Neural cell (in vitro differentiated cells): Measurements from ENCODE around the gene GRIN2C. TPM values are rescaled to one million over a fixed set of nuclear protein-coding genes. Genes with fewer than 3 reads are reported as not detected.

Experiments
- H2AFZ ChIP-seq: fragments of 200-600, 300-800 bp; sonication (generic), shearing (Covaris generic); 2 replicates; pipeline ENCODE4 v1.6.0; 2014; ENCODE audit warnings: low read depth, mild to moderate bottlenecking, antibody characterized with exemption, low read length, moderate library complexity
- H3F3A ChIP-seq: fragments of 200-600 bp; shearing (Covaris generic); 2 replicates; pipeline ENCODE4 v1.6.1; 2016; ENCODE audit warnings: mild to moderate bottlenecking, moderate library complexity, mixed read lengths, antibody characterized with exemption, low read length; ENCODE audit not compliant: insufficient read depth, poor library complexity, severe bottlenecking
- H3K27ac ChIP-seq: fragments of 200-600, 300-800 bp; sonication (generic), shearing (Covaris generic); 2 replicates; pipeline ENCODE4 v1.5.1; 2014; ENCODE audit warnings: mild to moderate bottlenecking, low read length, moderate library complexity
- H3K27me3 ChIP-seq: fragments of 300-800, 200-600 bp; sonication (generic), shearing (Covaris generic); 2 replicates; pipeline ENCODE4 v1.6.0; 2014; ENCODE audit warnings: mild to moderate bottlenecking, low read depth, low read length, moderate library complexity; ENCODE audit not compliant: insufficient read depth
- H3K36me3 ChIP-seq: fragments of 300-800, 200-600 bp; sonication (generic), shearing (Covaris generic); 2 replicates; pipeline ENCODE4 v1.5.1; 2014; ENCODE audit warnings: mild to moderate bottlenecking, antibody characterized with exemption, low read length, moderate library complexity; ENCODE audit not compliant: insufficient read depth
- H3K4me2 ChIP-seq: fragments of 300-800, 200-600 bp; sonication (generic), shearing (Covaris generic); 2 replicates; pipeline ENCODE4 v1.6.0; 2014; ENCODE audit warnings: mild to moderate bottlenecking, low read length
- H3K4me3 ChIP-seq: fragments of 300-800, 200-600 bp; sonication (generic), shearing (Covaris generic); 2 replicates; pipeline ENCODE4 v1.5.1; 2014; ENCODE audit warnings: mild to moderate bottlenecking, low read length, moderate library complexity
- H3K79me2 ChIP-seq: fragments of 200-600 bp; shearing (Covaris generic); replicated peaks from 2 replicates; pipeline ENCODE4 v1.6.0; 2014; ENCODE audit warnings: mild to moderate bottlenecking, low read length, moderate library complexity; ENCODE audit not compliant: insufficient read depth
- H3K9ac ChIP-seq: fragments of 300-800, 200-600 bp; sonication (generic), shearing (Covaris generic); 2 replicates; pipeline ENCODE4 v1.6.1; 2016; ENCODE audit warnings: mild to moderate bottlenecking, low read length, mixed read lengths
- H3K9me2 ChIP-seq: fragments of 200-600 bp; shearing (Covaris generic); 2 replicates; pipeline ENCODE4 v1.6.1; 2016; ENCODE audit warnings: mild to moderate bottlenecking, low read length, mixed read lengths; ENCODE audit not compliant: insufficient read depth
- H3K9me3 ChIP-seq: fragments of 200-600, 300-800 bp; sonication (generic), shearing (Covaris generic); 2 replicates; pipeline ENCODE4 v1.6.1; 2016; ENCODE audit warnings: mild to moderate bottlenecking, mixed run types, low read length, moderate library complexity, mixed read lengths
- H4K20me1 ChIP-seq: fragments of 200-600 bp; shearing (Covaris generic); 2 replicates; pipeline ENCODE4 v1.6.1; 2016; ENCODE audit warnings: mild to moderate bottlenecking, mixed run types; ENCODE audit not compliant: insufficient read depth
- CTCF ChIP-seq: fragments of 450-650 bp; IDR thresholded peaks from 2 replicates; pipeline ENCODE4 v1.5.1; 2014; ENCODE audit warnings: antibody characterized with exemption, mild to moderate bottlenecking, moderate library complexity; ENCODE audit not compliant: poor library complexity, severe bottlenecking
- EP300 ChIP-seq: fragments of 450-650 bp; conservative IDR thresholded peaks from 2 replicates; pipeline ENCODE4 v1.6.1; 2014; ENCODE audit warnings: antibody characterized with exemption, mild to moderate bottlenecking, moderate library complexity; ENCODE audit not compliant: poor library complexity, severe bottlenecking
- EZH2 ChIP-seq: fragments of 200-600, 300-800 bp; shearing (Covaris generic), sonication (generic); IDR thresholded peaks from 2 replicates; pipeline ENCODE4 v1.6.1; 2014; ENCODE audit warnings: antibody characterized with exemption, low read length, borderline replicate concordance, mild to moderate bottlenecking; ENCODE audit not compliant: insufficient read depth, poor library complexity, severe bottlenecking
- MXI1 ChIP-seq: fragments of 450-650 bp; conservative IDR thresholded peaks from 2 replicates; pipeline ENCODE4 v1.6.1; 2014; ENCODE audit warnings: antibody characterized with exemption, mild to moderate bottlenecking; ENCODE audit not compliant: poor library complexity, severe bottlenecking
- POLR2AphosphoS5 ChIP-seq: IDR thresholded peaks from 2 replicates; pipeline ENCODE4 v1.6.1; 2012
- RAD21 ChIP-seq: fragments of 450-650 bp; conservative IDR thresholded peaks from 2 replicates; pipeline ENCODE4 v1.6.1; 2014; ENCODE audit warnings: antibody characterized with exemption, mild to moderate bottlenecking, moderate library complexity
- REST ChIP-seq: IDR thresholded peaks from 2 replicates; pipeline ENCODE4 v1.6.1; 2012; ENCODE audit warnings: borderline replicate concordance
- SMC3 ChIP-seq: fragments of 450-650 bp; conservative IDR thresholded peaks from 2 replicates; pipeline ENCODE4 v1.6.1; 2014; ENCODE audit warnings: antibody characterized with exemption, mild to moderate bottlenecking, moderate library complexity; ENCODE audit not compliant: poor library complexity
- TAF1 ChIP-seq: IDR thresholded peaks from 2 replicates; pipeline ENCODE4 v1.6.1; 2012; ENCODE audit warnings: low read depth
- polyA plus RNA-seq: library from polyadenylated mRNA; depleted of rRNA; stranded (reverse); fragments of >200 nt; gene quantifications from 2 replicates; pipeline ENCODE4 v1.2.3, GENCODE V29; 2014

GRIN2C gene
- polyA plus RNA-seq, 1 donor from 2014 or later, result 0.04 TPM

GRCh38 chr17:74831444-74832146 lies 28.1 kb downstream of the GRIN2C start:
- Histone ChIP-seq H3K79me2 (no peaks in the 10 kb centered on the region), H3K4me3 (no peak overlapping the region), H3K27me3 (no peaks in the 10 kb centered on the region), H3F3A (no peaks in the 10 kb centered on the region), H4K20me1 (no peaks in the 10 kb centered on the region), H3K9me2 (no peaks in the 10 kb centered on the region), H3K4me2 (no peak overlapping the region), H3K9ac (no peak overlapping the region), H3K36me3 (no peaks in the 10 kb centered on the region), H2AFZ (no peak overlapping the region), H3K9me3 (no peaks in the 10 kb centered on the region), H3K27ac (no peak overlapping the region)
- TF ChIP-seq CTCF (no peak), EP300 (no peak), RAD21 (no peak), REST (no peak), POLR2AphosphoS5 (no peak), TAF1 (no peak), SMC3 (no peak), MXI1 (no peak), EZH2 (no peak)

GRCh38 chr17:74830861-74831260 lies 28.8 kb downstream of the GRIN2C start:
- Histone ChIP-seq H3K27ac (no peak overlapping the region), H3K4me2 (no peak overlapping the region)

More at GRCh38 chr17:74830861-74831260, 28.8 kb downstream of the GRIN2C start:
- Histone ChIP-seq H3K9me3 (no peaks in the 10 kb centered on the region), H3K9me2 (no peaks in the 10 kb centered on the region), H3F3A (no peaks in the 10 kb centered on the region), H3K36me3 (no peaks in the 10 kb centered on the region), H3K9ac (no peak overlapping the region), H3K79me2 (no peaks in the 10 kb centered on the region), H3K27me3 (no peaks in the 10 kb centered on the region), H4K20me1 (no peaks in the 10 kb centered on the region), H3K4me3 (no peak overlapping the region), H2AFZ (no peak overlapping the region)
- TF ChIP-seq REST (no peak), MXI1 (no peak), CTCF (no peak), EZH2 (no peak)
